ENCODE measurements around the gene KEAP1.

KEAP1 gene

DNA sequence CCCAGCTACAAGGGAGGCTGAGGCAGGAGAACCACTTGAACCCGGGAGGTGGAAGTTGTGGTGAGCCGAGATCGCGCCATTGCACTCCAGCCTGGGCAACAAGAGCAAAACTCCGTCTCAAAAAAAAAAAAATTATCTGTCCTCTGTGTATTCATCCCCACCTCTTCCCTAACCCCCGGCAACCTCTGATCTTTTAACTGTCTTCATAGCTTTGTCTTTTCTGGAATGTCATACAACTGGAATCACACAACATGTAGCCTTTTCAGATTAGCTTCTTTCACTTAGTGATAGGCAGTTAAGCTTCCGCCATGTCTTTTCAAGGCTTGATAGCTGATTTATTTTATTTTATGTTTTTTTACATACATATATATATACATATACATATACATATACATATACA is 22.5 kb upstream of the KEAP1 start:
- DNase-seq (ENCODE audit: low read depth in 1 of 2, low spot score in 1 of 2): no peak

DNA sequence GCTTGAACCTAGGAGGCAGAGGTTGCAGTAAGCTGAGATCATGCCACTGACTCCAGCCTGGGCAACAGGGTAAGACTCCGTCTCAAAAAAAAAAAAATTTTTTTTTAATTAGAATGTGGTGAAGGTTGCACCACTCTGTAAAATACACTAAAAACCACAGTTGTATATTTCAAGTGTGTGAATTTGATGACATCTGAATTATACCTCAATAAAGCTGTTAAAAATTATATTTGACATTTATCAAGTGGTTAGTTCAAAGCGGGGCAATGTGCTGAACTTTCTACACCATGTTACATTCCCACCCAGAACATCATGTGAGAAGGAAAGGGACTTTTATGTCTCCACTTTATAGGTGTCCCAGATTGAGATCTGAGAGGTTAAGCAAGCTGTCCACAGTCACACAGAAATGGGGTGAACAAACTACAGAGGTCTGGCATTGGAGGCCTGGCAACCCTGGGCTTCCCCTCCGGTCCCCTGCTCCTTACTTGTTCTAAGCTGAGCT is 20.0 kb upstream of the KEAP1 start:
- no peak for DNase-seq (ENCODE audit: low read depth in 1 of 2, low spot score in 1 of 2)

DNA sequence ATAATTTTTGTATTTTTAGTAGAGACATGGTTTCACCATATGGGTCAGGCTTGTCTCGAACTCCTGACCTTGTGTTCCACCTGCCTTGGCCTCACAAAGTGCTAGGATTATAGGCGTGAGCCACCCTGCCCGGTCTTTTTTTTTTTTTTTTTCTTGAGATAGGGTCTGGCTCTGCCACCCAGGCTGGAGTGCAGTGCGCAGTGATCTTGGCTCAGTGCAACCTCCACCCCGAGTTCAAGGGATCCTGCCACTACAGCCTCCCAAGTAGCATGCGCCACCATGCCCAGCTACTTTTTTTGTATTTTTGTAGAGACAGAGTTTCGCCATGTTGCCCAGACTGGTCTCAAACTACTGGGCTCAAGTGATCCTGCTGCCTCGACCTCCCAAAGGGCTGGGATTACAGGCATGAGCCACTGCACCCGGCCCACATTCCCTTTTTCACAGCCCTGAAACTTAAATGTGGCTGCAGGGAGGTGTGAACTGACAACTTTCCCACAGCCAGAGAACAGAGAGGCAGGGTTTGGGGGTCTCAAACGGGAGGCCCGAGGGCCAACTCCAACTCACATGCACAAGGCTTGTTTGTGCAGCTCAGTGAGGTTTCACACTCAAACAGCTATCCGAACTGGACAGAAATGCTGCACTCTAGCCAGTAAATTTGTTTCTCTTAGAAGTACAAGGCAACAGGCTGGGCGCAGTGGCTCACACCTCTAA is 18.5 kb upstream of the KEAP1 start:
- DNase-seq (ENCODE audit: low read depth in 1 of 2, low spot score in 1 of 2): no peak

DNA sequence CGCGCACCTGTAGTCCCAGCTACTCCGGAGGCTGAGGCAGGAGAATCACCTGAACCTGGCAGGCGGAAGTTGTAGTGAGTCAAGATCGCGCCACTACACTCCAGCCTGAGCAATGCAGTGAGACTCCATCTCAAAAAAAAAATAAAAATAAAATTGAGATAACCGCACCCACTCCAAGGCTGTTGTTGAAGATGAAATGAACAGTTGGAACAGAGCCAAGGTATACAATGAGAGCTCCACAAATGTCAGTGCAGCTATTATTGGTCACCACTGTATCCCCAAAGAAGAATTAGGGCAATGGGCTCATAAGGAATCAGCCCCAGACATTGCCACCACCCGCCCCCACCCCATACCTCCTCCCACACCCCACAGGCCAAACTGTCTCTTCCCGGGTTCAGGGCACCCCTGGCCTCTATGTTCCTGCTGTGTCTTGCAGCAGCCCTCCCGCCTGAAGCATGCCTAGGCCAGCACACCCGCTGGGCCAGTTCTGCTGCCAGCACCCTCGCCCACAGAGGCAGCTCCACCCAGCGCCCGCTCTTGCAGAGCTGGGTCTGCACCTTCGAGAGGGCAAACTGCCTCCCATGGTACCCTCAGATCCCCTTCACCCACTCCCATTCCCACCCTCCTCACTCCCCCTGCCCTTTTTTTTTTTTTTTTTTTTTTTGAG is 17.6 kb upstream of the KEAP1 start:
- DNase-seq (ENCODE audit: low read depth in 1 of 2, low spot score in 1 of 2): no peak

DNA sequence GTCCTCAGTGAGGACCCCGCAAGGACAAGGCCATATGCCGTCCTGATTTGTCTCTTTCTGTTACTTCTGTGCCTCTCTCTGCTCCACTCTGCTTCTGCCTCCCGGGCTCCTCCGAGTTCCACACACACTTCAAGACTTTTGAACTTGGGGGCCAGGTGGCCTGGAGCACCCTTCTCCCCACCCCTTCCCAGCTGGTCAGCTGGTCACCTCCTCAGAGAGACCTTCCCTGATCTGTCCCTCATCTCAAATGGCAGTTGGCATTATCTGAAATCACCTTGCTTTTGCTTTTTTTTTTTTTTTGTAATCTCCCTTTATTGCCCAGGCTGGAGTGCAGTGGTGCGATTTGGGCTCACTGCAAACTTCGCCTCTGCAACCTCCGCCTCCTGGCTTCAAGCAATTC is 16.3 kb upstream of the KEAP1 start:
- DNase-seq (ENCODE audit: low read depth in 1 of 2, low spot score in 1 of 2): no peak

DNA sequence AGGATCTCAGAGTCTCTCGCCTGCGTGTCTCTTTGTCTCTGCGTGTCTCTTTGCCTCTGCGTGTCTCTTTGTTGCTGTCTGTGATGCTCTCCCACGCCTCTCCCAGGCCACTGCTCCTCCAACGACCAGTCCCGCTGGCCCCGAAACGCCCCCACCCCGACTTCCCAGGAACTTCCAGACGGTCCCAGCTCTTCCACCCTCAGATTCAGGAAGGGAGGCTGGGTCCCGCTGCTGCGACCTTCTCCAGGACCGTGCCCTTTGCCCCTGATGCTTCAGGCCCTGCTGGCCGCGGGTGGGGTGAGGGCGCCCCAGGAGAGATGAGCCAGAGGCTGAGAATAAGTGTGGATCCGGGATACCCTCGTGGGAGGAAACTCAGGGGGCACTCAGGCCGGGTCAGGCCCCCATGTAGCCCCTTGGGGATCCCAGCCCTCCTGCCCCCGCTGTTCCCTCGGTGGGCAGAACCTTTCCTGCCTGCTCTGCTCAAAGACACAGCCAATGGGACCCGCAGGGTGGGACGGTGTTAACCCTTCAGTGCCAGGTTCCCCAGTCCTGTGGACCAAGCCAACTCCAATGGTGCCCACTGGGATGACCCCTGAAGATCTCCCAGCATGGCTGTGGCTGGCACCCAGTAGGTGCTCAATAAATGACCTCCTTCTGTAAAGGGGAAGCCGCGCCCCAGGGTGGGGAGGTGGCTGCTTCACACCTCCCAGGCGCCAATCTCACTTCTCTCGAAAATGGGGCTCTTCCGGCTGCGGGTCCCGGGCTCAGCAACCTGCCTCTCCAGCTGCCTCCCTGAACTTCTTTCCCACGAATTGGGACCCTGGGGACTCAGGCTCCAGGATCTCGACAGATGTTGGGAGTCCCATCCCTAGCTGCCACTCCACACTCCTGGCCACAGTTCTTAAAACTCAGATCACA is 15.5 kb upstream of the KEAP1 start:
- no peak for DNase-seq (ENCODE audit: low read depth in 1 of 2, low spot score in 1 of 2)

DNA sequence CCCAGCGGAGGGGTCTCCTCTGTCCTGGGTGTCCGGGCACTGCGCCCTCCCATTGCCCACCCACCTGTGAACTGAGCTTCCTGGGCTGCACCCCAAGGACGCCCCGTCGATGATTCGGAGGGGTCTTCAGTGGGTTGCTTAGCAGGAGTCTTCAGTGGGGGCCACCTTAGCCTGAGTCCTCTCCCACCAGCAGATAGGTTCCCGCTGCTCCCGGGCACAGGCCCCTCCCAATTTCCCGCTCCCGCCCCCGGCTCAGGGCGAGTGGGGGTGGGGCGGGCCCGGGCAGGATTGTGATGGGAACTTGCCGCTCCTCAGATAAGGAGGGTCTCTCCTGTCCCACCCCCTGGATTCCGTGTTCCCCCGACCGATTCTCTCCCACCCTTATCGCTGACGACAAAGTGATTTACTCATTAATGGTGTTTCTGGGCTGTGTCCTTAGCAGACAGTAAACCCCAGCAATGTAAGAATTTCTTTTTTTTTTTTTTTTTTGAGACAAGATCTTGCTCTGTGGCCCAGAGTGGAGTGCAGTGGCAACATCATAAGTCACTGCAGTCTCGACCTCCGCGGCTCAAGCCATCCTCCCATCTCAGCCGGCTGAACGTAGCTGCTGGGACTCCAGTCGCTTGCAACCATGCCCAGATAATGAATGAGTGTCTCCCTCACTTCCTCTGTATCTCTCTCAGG is 14.7 kb upstream of the KEAP1 start:
- DNase-seq (ENCODE audit: low read depth in 1 of 2, low spot score in 1 of 2): no peak

DNA sequence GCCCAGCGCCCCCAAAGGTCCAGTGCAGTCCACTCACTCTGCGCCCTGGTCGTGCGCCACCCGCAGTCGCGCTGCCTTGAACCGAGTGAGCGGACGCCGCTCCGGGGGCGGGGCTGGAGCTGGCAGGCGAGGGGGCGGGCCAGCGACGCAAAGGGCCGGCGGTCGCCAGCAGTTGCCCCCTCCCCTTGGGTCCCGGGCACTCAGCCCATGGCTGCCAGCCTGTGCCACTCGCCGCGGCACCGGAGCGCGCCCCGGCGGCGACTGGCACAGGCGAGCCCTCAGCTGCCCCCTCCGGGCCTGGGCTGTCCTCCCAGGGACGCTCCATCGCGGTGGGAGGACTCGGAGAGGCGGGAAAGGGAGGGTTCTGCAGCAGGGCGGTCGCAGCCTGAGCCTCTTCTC is 14.2 kb upstream of the KEAP1 start, which contains the start of gene S1PR5:
Gene S1PR5, minus strand, starts transcription at position 87 of the 399 bp plus-strand sequence. CDS start 2,436 bp downstream, outside the sequence.
- DNase-seq (ENCODE audit: low read depth in 1 of 2, low spot score in 1 of 2): no peak

DNA sequence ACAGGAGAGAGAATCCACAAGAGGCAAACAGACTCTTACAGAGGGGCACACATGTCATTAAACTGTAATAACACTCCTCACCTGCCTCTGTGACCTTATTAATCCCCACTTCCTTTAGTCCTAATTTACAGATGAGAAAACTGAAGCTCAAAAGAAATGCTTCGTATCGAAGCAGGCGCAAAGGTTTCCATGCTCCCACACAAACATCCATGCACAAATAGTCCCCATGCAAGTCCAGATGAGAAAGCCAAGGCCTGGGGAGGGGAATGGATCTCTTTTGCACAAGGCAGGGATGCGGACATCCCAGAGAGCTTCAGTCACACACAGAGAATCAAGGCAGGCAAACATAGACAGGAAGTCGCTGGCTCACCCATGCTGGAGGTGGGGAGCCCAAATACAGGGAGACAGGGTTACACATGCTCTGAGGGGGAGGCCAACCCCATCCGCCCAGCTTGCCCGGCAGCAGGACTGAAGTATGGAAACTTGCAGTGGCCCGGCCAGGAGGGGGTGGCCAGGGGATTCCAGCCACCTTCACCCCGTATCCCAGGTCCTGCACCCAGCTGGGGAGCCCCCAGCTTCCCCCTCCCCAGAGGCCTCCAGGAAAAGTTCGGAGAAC is 13.6 kb upstream of the KEAP1 start:
- no peak for DNase-seq (ENCODE audit: low read depth in 1 of 2, low spot score in 1 of 2)

DNA sequence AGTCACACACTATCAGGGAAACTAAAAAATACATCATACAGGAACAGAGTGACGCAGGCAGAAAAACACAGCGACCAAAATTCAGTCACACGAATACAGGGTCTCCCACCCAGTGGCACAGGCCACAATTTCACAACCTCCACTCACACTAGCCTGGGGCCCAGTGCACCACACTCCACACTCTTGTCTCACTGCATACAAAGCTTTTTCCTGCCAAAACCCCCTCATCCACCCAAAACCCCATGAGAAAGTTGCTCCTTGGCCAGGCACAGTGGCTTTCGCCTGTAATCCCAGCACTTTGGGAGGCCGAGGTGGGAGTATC is 12.9 kb upstream of the KEAP1 start:
- DNase-seq (ENCODE audit: low read depth in 1 of 2, low spot score in 1 of 2): no peak

DNA sequence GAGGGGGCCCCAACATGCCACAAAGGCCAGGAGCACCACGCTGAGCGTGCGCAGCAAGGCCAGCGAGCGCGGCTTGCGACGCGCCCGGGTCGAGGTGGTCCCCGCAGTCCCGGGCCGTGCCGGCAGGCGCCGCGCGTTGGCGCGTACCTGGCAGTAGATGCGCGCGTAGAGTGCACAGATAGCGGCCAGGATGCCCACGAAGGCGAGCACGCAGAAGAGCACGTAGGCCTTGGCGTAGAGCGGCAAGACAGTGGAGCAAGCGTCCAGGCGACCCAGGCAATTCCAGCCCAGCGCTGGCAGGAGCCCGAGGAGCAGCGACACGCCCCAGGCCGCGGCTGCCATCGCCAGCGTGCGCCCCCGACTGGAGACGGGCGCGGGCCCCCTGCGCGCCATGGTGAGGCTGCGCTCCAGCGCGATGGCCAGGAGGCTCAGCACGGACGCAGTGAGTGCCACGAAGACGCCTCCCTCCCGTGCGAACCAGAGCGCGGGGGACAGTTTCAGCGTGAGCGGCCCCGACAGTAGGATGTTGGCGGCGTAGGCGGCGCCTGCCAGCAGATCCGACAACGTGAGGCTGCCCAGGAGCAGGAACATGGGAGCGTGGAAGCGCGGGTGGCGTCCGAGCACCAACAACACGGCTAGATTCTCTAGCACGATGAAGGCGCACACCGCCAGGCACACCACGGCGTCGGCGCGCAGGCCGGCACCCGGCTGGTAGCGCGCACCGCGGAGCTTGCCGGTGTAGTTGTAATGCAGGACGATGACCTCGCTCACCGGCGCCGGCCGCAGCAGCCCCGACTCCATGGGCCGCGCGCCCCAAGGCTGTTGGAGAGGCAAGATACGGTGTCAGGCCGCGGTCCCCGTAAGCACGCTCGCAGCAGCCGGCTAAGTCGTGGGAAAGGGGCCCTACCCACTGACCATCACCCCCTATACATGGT is 11.3 kb upstream of the KEAP1 start:
- DNase-seq (ENCODE audit: low read depth in 1 of 2, low spot score in 1 of 2): no peak

DNA sequence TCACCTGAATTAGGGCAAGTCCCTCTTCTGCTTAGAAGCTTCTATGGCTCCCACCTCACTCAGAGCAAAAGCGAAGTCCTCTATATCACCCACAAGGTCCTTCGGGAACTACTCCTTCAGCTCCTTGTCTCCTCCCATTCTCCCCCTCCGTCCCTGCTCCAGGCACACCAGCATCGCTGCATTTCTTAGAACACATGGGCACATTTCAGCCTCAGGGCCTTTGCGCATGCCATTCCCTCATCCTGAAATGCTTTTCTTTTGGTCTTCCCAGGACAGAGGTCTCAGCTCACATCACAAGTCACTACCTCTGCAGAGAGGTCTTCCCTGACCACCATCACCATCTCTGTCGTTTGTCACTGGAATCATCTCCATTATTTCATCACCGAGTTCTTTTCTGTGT is 10.1 kb upstream of the KEAP1 start:
- no peak for DNase-seq (ENCODE audit: low read depth in 1 of 2, low spot score in 1 of 2)

DNA sequence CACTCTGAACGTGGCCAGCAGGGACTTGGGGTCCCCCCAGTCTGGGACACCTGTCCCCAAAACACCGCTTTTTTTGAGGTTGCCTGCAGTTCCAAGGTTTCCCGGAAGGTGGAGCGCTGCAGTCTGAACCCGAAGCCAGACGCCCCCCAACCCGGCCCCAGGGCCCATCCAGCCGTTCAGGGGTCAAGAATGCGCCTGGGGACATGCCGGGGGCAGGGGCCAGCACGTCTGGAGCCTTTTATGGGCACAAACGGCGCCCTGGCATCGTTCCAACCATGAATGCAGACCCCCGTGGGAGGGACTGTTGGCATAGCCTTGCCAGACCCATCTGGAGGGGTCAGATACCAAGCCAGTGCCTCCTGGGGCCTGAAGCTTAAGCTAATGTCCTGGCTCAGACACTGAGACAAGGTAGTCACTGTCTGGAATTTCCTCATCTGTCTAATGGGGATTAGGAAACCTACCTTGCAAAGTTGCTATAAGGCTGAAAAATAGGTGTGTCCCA is 7.2 kb upstream of the KEAP1 start:
- DNase-seq (ENCODE audit: low read depth in 1 of 2, low spot score in 1 of 2): peak in 1 of 2 donors; percentile 41

DNA sequence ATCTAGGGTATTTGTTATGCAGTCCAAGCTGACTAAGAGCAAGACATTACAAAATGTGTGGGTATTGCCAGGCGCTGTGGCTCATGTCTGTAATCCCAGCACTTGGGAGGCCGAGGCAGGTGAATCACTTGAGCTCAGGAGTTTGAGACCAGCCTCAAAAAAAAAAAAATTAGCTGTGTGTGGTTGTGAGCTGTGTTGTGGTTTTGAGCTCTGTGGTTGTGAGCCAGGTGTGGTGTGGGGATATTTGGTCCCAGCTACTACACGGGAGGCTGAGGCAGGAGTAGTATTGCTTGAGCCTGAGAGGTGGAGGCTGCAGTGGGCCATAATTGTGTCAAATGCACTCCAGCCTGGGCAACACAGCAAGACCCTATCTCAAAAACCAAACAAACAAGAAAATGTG is 5.6 kb upstream of the KEAP1 start:
- no peak for DNase-seq (ENCODE audit: low read depth in 1 of 2, low spot score in 1 of 2)

DNA sequence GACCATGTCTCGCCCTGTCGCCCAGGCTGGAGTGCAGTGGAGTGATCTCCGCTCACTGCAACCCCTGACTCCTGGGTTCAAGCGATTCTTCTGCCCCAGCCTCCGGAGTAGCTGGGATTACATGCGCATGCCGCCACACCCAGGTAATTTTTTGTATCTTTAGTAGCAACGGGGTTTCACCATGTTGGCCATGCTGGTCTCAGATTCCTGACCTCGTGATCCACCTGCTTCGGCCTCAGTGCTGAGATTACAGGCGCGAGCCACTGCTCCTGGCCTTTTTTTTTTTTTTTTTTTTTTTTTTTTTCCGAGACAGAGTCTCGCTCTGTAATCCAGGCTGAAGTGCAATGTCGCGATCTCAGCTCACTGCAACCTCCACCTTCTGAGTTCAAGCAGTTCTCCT is 4.9 kb upstream of the KEAP1 start:
- no peak for DNase-seq (ENCODE audit: low read depth in 1 of 2, low spot score in 1 of 2)

DNA sequence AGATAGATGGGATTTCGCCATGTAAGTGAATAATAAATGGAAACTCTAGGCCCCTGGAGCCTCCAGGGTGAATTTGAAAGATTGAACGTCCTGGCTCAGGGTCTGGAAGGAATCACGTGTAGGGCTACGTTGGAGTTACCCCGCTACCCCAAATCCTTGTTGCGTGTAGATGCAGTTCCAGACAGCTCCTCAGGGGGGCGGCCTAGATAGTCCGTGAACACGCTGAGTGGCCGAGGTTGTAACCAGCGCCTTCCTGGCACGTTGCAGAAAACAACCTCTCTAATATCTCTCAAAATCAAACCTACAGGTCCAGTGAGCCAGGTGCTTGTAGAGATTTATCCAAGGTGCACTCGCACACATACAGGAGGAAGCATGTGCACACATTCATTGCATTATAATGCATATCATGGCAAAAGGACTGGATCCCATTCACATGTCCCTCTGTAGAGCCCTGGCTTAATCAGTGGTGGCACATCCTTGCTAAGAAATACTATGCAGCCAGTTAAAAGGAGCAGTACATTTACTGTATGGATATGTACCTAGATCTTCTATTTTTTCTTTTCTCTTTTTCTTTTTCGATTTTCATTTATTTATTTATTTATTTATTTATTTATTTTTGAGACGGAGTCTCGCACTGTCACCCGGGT is 2.5 kb upstream of the KEAP1 start:
- DNase-seq (ENCODE audit: low read depth in 1 of 2, low spot score in 1 of 2): peak; percentile 64 to 75

DNA sequence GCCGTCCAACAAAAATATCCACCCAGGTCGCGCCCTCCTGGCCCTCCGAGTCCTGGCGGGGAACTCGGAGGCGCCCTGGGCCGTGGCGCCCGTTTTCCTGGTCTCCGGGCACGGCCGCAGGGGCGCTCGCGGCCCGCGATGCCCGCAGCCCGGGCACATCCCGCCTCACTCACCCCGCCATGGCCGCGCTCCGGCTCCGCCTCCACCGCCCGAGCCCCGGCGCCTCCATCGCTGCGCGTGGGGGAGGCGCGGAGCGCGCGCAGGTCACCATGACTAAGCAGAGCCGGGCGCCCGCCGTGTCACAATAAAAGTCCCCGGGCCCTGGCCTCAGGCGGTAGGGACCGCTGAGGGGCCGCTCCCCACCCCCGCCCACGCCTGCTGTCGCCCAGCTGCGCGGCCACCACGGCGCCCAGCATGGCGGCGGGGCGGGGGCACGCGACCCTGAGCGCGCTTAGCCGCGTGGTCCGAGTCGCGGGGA is 593 bp downstream of the KEAP1 start:
- DNase-seq (ENCODE audit: low read depth in 1 of 2, low spot score in 1 of 2): peak; percentile 79 to 86

DNA sequence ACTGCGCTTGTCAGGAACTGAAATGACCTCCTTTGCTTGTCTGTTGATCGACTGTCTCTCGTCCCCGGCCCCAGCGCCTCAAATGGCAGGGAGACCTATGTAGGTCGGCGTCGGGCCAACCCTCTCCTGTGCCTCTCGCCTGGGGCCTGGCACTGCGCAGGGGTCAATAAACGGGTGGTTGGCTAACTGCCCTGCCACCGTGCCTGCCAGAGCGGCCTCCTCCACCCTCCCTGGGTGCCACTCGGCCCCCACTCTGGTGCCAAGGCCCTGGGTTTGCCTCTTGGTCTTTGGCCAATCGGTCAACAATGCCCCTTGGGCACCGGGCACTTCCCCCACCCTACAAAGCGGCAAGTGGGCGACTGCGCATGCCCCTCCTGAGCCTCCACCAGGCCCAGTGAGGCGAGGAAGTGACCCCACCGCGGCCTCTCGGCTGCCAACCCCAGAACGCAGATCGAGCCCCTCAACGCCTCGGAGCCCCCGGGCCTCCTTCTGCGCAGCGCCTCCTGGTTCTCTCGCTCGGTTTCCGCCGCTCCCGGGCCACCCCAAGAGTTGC is 1.1 kb downstream of the KEAP1 start:
- DNase-seq (ENCODE audit: low read depth in 1 of 2, low spot score in 1 of 2): peak in 1 of 2 donors; percentile 26

DNA sequence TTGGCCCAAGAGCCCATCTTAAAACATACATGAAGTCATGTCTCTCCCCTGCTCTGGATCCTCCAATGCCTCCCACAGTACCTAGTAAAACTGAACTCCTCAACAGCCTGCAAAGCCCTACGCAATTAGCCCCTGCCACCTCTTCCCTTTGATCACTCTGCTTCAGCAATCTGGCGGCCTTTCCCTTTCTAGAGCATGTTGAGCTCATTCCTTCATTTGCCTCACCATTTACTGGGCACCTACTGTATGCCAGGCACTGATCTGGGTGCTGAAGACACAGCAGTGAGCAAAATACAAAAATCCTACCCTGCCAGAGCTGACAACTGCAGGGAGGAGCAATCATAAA is 2.9 kb downstream of the KEAP1 start:
- no peak for DNase-seq (ENCODE audit: low read depth in 1 of 2, low spot score in 1 of 2)
